NCI-H146 (cell line): ENCODE data around the gene LAMB4.

Experiments used
- DNase-seq: peaks from one replicate; lab custom pipeline; 2025; lab: John Stamatoyannopoulos, UW

The LAMB4 gene

GRCh38 chr7:108130261-108130660 is at the start of gene LAMB4:
Gene LAMB4, minus strand, starts transcription at chr7:108130361. Its CDS starts 7,197 bp downstream, at chr7:108123164.
- no peak for DNase-seq

GRCh38 chr7:108178398-108178797 is 48.2 kb upstream of the LAMB4 start:
- DNase-seq, result peak; percentile 90

- no peak for DNase-seq
Observed at GRCh38 chr7:108171164-108171563, 41.0 kb upstream of the LAMB4 start.

- no peak for DNase-seq
Observed at GRCh38 chr7:108170251-108170650, 40.1 kb upstream of the LAMB4 start.

GRCh38 chr7:108167460-108167859 is 37.3 kb upstream of the LAMB4 start:
- DNase-seq, result no peak

- DNase-seq, result peak; percentile 9
Observed at GRCh38 chr7:108166687-108167086, 36.5 kb upstream of the LAMB4 start.

GRCh38 chr7:108165723-108166122 is 35.6 kb upstream of the LAMB4 start:
- no peak for DNase-seq

- DNase-seq, result no peak
Observed at GRCh38 chr7:108164946-108165345, 34.8 kb upstream of the LAMB4 start.

- no peak for DNase-seq
Observed at GRCh38 chr7:108164342-108164741, 34.2 kb upstream of the LAMB4 start.

GRCh38 chr7:108158776-108159175 is 28.6 kb upstream of the LAMB4 start:
- no peak for DNase-seq

- DNase-seq, result no peak
Observed at GRCh38 chr7:108157606-108158335, 27.6 kb upstream of the LAMB4 start.

GRCh38 chr7:108156897-108157605 is 26.9 kb upstream of the LAMB4 start:
- no peak for DNase-seq

GRCh38 chr7:108152198-108152597 is 22.0 kb upstream of the LAMB4 start:
- DNase-seq, result no peak

GRCh38 chr7:108149908-108150307 is 19.7 kb upstream of the LAMB4 start:
- no peak for DNase-seq

GRCh38 chr7:108149119-108149518 is 19.0 kb upstream of the LAMB4 start:
- no peak for DNase-seq

GRCh38 chr7:108147031-108147563 is 16.9 kb upstream of the LAMB4 start:
- peak; percentile 91 for DNase-seq

- DNase-seq, result peak; percentile 70
Observed at GRCh38 chr7:108146070-108146842, 16.1 kb upstream of the LAMB4 start.

GRCh38 chr7:108145401-108145800 is 15.2 kb upstream of the LAMB4 start:
- no peak for DNase-seq

- DNase-seq, result no peak
Observed at GRCh38 chr7:108144931-108145330, 14.8 kb upstream of the LAMB4 start.

- DNase-seq, result no peak
Observed at GRCh38 chr7:108143658-108144420, 13.7 kb upstream of the LAMB4 start.

- DNase-seq, result no peak
Observed at GRCh38 chr7:108142675-108143259, 12.6 kb upstream of the LAMB4 start.
